Ramos (cell line): ENCODE data around the gene FYB1.

ENCODE experiments used
- in situ Hi-C: fragments of 300-500 bp; cut with MboI; formaldehyde crosslinking; loops from one replicate; pipeline ENCODE4 v1.14.3; 2022; ENCODE audit warnings: low sequenced_read_pairs; ENCODE audit not compliant: unreplicated experiment

Gene FYB1

GRCh38 chr5:39100301-39100850, 119.0 kb downstream of the FYB1 start:
- in situ Hi-C loops: no loop called here

DNA sequence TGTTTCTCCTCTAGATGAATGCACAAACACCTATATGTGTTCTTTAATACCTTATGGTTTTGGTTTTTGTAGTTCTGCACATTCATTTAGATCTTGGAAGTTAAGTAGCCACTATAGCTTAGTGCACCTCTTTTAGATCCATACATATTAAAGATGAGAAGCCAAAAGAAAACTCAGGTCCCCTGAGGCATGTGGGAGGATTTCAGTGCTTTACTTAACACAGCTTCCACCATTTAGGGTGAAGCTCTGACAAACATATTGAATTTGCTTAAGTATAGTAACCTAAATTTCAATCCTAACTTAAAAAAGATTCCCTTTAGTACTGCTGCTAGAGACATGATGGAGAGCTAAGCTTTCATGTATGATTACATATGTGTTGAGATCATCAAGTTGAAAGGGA, 119.5 kb downstream of the FYB1 start:
- in situ Hi-C loops: loop anchor here (25.0 kb wide), 2 partner anchors 263 to 663 kb away; partner anchors contain the start of gene OSMR

GRCh38 chr5:39093352-39093751, 126.0 kb downstream of the FYB1 start:
- in situ Hi-C loops: loop anchor here (25.0 kb wide), 2 partner anchors 256 to 656 kb away; partner anchors contain the start of gene OSMR

DNA sequence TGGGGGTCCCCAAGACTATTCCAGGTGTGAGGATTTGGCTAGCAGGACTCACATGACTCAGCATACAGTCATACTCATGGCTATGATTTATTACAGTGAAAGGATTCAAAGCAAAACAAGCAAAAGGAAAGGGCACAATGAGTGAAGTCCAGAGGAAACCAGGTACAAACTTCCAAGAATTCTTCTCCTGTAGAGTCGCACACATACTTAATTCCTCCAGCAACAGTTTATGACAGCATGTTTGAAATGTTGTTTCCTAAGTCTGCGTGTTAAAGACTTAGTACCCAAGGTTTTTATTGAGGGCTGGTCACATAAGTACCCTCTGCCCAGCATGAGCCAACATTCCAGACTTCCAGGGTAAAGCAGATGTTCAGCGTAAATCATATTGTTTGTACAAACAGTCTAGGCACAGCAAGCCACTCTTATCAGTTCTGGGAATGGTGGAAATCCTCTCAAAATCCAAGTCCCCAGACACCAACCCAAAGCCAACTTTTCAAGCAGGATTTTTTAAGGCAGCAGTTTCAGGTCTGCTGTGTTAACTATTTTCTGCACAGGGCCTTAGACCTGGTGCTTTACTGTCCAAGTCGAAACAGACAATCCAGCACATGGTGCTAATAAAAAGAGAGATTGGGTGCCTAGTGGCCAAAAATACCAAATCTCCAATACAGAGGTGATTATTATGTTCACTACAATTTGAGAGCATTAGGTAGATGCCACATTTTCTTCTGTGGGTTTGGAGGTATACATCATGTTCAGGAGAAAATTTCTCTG, 126.6 kb downstream of the FYB1 start:
- in situ Hi-C loops: loop anchor here (25.0 kb wide), 2 partner anchors 255 to 655 kb away; partner anchors contain the start of gene OSMR

DNA sequence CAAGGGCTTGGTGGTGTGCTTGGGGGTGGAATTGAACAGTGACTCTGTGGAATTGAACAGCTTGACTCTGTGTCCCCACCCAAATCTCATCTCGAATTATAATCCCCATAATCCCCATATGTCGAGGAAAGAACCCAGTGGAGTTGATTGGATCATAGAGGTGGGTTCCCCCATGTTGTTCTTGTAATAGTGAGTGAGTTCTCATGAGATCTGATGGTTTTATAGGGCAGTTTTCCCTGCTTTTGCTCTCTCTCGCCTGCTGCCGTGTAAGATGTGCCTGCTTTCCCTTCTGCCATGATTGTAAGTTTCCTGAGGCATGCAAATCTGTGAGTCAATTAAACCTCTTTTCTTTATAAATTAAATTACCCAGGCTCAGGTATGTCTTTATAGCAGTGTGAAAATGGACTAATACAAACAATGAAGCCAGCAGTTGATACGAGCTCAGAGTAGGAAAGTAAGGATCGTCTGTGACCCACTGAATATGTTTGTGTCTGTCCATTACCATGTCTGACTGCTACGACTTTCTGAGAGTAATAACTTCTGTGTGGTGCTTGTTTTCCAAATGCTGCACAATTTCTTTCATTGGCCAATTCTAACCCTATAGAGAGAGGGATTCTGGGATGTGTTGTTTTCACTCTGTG, 127.3 kb downstream of the FYB1 start:
- in situ Hi-C loops: loop anchor here (25.0 kb wide), 2 partner anchors 255 to 655 kb away; partner anchors contain the start of gene OSMR

DNA sequence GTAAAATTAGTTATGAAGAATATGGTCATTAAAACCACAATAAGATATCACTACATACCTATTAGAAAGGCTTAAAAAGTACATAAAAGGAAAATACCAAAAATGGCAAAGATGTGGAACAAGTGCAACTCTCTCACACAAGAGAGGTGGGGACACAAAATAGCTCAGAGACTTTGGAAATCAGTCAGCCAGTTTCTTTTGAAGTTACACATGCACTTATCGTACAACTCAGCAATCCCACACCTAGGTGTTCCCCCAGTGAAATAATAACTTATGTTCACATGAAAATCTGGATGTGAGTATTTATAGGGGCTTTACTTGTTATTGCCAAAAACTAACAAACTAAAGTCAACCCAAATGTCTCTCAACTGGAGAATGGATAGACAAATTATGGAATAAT, 135.4 kb downstream of the FYB1 start:
- in situ Hi-C loops: loop anchor here (25.0 kb wide), 2 partner anchors 247 to 647 kb away; partner anchors contain the start of gene OSMR

DNA sequence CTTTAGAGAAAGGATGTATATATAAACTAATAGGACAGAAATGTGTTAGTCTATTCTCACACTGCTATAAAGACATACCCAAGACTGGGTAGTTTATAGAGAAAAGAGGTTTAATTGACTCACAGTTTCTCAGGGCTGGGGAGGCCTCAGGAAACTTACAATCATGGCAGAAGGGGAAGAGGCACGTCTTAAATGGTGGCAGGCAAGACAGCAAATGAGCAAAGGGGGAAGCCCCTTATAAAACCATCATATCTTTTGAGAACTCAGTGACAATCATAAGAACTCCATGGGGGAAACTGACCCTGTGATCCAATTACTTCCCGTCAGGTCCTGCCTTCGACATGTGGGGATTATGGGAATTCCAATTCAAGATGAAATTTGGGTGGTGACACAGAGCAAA, 136.4 kb downstream of the FYB1 start:
- in situ Hi-C loops: loop anchor here (25.0 kb wide), 2 partner anchors 246 to 646 kb away; partner anchors contain the start of gene OSMR

DNA sequence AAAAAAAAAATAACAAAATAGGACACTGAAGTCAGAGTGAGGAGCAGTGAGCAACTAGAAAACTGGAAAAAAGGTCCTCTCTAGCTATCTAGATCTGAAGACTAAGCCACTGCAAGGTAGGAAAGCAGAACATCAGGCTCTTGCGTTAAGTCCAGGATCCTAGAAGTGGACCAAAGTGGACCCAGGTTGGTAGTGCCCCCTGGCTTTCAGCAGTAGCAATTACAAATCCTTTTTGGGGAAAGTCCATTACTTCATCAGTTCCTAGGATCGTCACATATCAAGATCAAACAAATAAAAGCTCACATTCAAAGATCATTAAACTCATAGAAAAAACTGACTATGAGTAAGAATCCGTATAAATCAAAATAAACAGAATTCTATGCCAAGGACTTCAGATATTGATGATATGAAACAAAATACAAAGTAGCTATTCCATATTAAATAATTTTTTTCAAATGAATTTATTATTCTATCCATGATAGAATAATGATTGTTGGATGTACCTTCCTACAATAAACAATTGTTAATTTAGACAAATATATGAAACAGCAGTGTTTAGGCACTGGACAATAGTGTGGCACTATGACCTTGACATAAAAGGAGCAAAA, 138.7 kb downstream of the FYB1 start:
- in situ Hi-C loops: loop anchor here (25.0 kb wide), 2 partner anchors 243 to 643 kb away; partner anchors contain the start of gene OSMR

- in situ Hi-C loops: loop anchor here (25.0 kb wide), 2 partner anchors 243 to 643 kb away; partner anchors contain the start of gene OSMR
These were observed 139.2 kb downstream of the FYB1 start for GRCh38 chr5:39080168-39080567.

DNA sequence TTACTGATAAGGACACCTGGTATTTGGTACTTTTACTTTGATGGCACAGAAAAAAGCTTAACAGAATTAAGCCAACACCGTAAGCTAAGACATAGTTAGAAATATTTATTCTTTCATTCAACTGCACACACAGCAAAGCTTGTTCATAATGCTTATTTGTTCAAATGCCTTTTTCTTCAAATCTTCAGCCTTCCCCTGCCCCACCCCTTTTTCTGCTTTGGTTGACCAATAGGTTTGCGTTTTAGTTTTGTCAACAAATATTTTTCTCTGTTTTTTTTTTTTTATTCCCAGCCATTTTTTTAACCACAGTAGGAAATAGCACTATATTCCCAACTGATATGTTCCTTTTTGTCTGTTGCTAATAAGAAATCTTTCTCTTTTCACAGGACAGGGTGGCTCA, 140.2 kb downstream of the FYB1 start:
- in situ Hi-C loops: loop anchor here (25.0 kb wide), 2 partner anchors 242 to 642 kb away; partner anchors contain the start of gene OSMR

DNA sequence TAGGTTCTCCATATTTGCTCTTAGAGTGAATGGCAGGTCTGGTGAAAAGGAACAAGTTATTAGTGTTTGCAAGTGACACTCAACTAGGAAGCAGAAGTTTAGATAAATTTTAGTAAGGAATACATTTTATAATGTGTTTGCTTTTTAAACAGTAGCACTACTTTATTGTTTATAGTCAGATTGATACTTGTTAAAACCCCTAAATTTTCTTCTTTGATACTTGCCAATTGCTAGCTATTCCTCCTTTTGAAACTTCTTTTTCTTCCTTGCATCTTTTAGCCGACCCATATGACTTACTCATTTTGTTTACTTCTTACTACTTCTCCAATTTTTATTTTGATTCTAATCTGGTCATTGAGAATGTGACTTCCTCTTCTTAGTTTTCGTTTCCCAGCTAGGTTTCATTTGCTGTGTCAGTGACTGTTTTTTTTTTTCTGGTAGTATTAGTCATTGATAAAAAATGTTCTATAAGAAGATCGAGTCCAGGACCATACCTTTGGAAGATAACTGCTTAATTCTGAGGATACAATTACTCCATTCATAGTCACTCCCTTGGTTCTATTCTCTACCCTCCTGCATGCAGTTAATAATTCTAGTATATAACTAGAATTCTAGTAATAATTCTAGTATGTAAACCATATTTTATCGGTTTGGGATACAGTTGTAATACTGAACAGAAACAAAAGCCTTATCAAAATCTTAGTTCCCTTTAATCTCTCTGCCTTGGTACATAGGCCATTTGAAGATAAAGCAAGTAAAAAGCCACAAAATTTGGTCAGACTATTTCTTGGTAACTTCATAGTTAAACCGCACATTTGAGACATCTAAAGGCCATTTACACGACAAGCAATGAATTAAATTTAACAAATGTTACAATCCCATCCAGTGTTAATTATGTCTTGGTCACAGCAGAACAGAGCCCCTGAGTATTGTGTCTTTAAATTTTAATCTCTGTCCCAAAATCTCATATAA, 142.3 kb downstream of the FYB1 start:
- in situ Hi-C loops: loop anchor here (25.0 kb wide), 2 partner anchors 240 to 640 kb away; partner anchors contain the start of gene OSMR

DNA sequence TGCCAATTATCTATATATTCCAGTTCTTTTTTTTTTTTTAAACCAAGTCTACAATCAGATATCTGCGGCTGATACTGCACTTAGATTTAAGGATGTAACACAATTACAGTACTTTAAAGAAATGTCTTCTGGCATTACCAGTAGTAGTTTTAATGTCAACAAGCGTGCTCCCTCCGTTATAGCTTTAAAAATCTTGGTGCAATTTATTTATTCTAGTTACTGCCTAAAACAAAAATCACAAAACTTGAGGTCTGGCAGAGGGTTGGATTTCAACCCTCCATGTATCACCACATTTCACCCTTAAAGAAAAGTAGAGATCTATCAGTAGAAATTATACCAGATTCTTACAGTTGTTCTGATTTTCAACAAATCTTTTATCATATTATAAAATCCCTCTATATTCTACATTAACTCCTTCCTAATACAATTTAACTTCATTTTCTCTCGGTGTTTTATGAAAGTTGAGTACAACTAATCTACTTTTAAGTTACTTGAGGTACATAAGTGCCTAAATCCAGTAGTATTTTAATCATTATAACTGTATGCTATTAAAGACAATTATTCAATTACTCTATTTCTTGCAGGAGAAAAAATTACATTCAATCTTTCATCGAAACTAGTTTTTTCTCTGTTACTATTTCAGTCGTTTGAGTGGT, 143.1 kb downstream of the FYB1 start:
- in situ Hi-C loops: loop anchor here (25.0 kb wide), 2 partner anchors 239 to 639 kb away; partner anchors contain the start of gene OSMR

DNA sequence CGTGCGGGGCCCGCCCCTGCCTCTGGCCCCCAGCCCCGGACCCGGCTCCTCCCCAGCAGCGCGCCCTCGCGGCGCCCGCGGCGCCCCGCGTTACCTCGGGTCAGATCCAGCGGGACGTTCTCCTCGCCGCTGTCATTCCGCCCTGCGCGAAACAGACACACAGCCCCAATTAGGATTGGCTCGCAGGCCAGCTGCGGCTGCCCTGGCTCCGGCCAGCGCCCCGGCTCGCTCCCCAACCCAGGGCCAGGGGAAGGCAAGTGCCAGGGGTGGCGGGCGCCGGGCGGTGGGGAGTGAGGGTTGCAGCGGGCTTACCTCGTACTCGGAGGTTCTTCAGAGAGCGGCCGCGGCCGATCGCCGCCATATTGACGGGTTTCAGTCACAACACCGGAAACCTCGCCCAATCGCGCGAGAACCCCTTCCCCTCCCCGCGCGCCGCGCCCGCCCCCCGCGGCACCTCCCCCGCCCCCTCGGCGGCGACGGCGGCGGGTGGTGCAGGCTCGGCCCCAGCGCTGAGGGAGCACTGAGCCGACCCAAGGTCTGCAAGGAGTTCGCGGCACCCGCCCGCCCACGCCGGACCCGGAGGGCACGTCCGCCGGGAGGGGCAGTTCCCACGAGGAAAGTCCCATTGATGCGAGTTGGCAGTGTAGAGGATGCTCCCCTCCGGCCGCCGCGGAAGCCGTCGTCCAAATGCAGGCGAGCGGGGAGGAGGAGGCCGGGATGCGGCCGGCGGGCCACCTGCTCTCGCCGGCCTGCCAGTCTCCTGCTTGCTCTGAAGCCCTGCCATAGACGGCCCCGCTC, 145.1 kb downstream of the FYB1 start, which contains the start of gene RICTOR:
RICTOR (minus strand) TSS at position 383 of the 798 bp plus-strand sequence; CDS start at position 361, 22 bp downstream.
- in situ Hi-C loops: no loop called here

GRCh38 chr5:39073767-39074016, 145.7 kb downstream of the FYB1 start:
- in situ Hi-C loops: no loop called here

DNA sequence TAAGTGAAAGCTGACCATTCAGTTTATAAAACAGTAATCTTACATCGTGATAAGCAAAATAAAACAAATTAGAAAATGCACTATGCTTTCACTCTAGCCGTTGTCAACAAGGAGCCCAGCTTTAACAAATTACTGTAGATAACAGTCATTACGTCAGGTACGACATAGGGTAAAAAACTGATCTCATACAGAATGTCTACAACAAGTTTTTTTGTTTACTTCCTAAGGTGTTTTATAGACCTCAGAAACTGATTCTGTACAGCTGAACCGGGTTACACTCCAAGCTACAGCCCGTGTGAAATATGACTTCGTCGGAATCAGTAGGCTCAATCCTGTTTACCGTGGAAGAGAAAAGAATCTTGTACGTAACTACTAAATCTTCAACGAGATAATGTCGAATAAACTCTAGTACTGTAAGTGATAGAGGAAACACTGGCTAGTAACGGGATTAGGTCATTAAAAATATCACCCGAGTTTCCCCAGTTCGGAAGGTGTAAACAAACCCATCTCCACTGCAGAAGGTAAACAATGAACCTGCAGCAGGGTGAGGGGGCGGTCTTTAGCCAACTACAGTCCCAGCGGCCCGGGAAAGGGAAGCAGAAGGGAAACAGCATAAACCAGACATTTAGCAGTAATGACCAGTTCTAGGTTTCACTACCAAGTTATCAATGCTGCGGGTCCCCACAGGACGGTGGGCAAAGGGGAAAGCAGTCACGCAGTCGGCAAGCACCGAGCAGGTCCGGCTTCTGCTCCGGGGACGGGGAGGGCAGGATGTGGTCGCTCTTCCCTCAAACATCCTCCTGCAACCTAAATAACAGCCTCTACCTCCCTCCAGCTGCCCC, 146.2 kb downstream of the FYB1 start:
- in situ Hi-C loops: no loop called here

- in situ Hi-C loops: no loop called here
These were observed 151.3 kb downstream of the FYB1 start for GRCh38 chr5:39068099-39068498.

DNA sequence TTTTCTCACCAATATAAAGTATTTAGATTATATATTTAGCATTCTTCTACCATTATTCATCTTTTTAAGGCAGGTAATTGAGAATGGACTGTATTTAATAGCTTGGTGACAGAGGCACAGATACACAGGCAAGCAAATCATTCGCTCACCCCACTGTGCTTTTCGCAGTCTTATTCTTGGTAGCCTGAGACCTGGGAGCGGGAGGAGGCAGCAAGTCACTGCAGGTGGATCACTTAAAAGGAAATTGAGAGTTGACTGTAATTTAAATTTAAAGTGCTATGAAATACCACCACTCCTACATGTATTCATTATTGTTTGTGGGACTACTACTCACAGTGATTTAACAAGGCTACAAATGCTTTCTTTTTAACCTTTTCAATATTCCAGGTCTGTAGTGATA, 154.9 kb downstream of the FYB1 start:
- in situ Hi-C loops: no loop called here
